Gastroesophageal sphincter (tissue), 4 donors: ENCODE measurements around the gene SOAT1. TPM values are rescaled to one million over a fixed set of nuclear protein-coding genes. Genes with fewer than 3 reads are reported as not detected.
A peak's percentile ranks its signal among the peaks of the same experiment; 100 is the strongest.

ENCODE experiments used
- ATAC-seq: fragments of 150-250 bp; one replicate; pipeline ENCODE4 v1.9.1; 2016; ENCODE audit warnings: mild to moderate bottlenecking, moderate library complexity
- H3K27ac ChIP-seq, 4 donors: fragments of 200-600 bp; sonication (generic) in 3 of 4; 1 replicate in 3 of 4; 2 replicates in 1 of 4; pipeline ENCODE4 v1.5.1; 2016 to 2019
- H3K27me3 ChIP-seq: fragments of 200-600 bp; sonication (generic); one replicate; pipeline ENCODE4 v1.5.1; 2019
- H3K36me3 ChIP-seq, 2 donors: fragments of 200-600 bp; sonication (generic); one replicate each; pipeline ENCODE4 v1.5.1; 2019; ENCODE audit warnings: control low read depth in 1 of 2
- H3K4me1 ChIP-seq, 3 donors: fragments of 200-600 bp; sonication (generic); 1 replicate in 2 of 3; 2 replicates in 1 of 3; pipeline ENCODE4 v1.5.1; 2016 to 2019; ENCODE audit warnings: control low read depth in 2 of 3
- H3K4me3 ChIP-seq, 2 donors: fragments of 200-600 bp; sonication (generic); one replicate each; pipeline ENCODE4 v1.5.1; 2019; ENCODE audit warnings: mild to moderate bottlenecking in 1 of 2, moderate library complexity in 1 of 2
- H3K9me3 ChIP-seq, 3 donors: fragments of 200-600 bp; sonication (generic); one replicate each; pipeline ENCODE4 v1.5.1; 2017 to 2019; ENCODE audit warnings: control low read depth in 2 of 3
- CTCF ChIP-seq, 4 experiments: fragments of 200-600 bp in 2 of 4; fragments of 450-650 bp in 2 of 4; sonication (generic) in 1 of 4; IDR thresholded peaks; one replicate each; pipeline ENCODE4 v1.5.1; 2017 to 2019; ENCODE audit warnings: antibody characterized with exemption in 4 of 4, mild to moderate bottlenecking in 2 of 4, moderate library complexity in 2 of 4
- EP300 ChIP-seq: sonication (generic); formaldehyde crosslinking; IDR thresholded peaks from one replicate; pipeline ENCODE4 v1.6.1; 2017; ENCODE audit warnings: antibody characterized with exemption, mild to moderate bottlenecking
- POLR2A ChIP-seq, 2 donors: fragments of 450-650 bp; IDR thresholded peaks; one replicate each; pipeline ENCODE4 v1.6.1; 2017; ENCODE audit warnings: antibody characterized with exemption in 2 of 2, mild to moderate bottlenecking in 2 of 2, moderate library complexity in 1 of 2
- POLR2AphosphoS5 ChIP-seq: sonication (generic); formaldehyde crosslinking; IDR thresholded peaks from one replicate; pipeline ENCODE4 v1.6.1; 2017; ENCODE audit warnings: antibody characterized with exemption
- WGBS, 2 donors: methylation state at CpG; one replicate each; pipeline ENCODE4 v1.1.5; 2018; ENCODE audit warnings: low coverage in 1 of 2; 5-methylcytosine and 5-hydroxymethylcytosine counted together
- total RNA-seq, 4 donors: library from RNA; depleted of rRNA; stranded (reverse); fragments of >200 nt; gene quantifications; one replicate each; pipeline ENCODE4 v1.1.0, GENCODE V29; 2016

SOAT1 gene
- total RNA-seq, 4 donors from 2014 or later: 11.2 to 17.8 (median 12.9) TPM

- no peak for ATAC-seq
- TF ChIP-seq CTCF (IDR thresholded peaks at IDR 0.05) (no peak), POLR2A (IDR thresholded peaks at IDR 0.05) (no peak), EP300 (no peak), POLR2AphosphoS5 (no peak)
- Histone ChIP-seq H3K36me3 (no peaks in the 10 kb centered on the region), H3K9me3 (peaks cover 0 to 11% (median 0%) of the 10 kb centered on the region in 3 donors), H3K27me3 (no peaks in the 10 kb centered on the region), H3K4me3 (no peak overlapping the region), H3K4me1 (no peaks in the 10 kb centered on the region), H3K27ac (no peak overlapping the region)
- WGBS, 2 donors: 95% methylated on average over 3 of the region's 5 CpGs; no CpG with 5 or more reads in 1 of the 2 donors
Observed at GRCh38 chr1:179278920-179279319, 14.7 kb upstream of the SOAT1 start.

GRCh38 chr1:179283992-179284391 lies 9.6 kb upstream of the SOAT1 start:
- TF ChIP-seq POLR2A (IDR thresholded peaks at IDR 0.05) (no peak), POLR2AphosphoS5 (no peak), EP300 (no peak), CTCF (IDR thresholded peaks at IDR 0.05) (no peak)
- Histone ChIP-seq H3K4me3 (no peak overlapping the region), H3K4me1 (no peaks in the 10 kb centered on the region), H3K27ac (no peak overlapping the region), H3K36me3 (no peaks in the 10 kb centered on the region), H3K27me3 (no peaks in the 10 kb centered on the region), H3K9me3 (peaks cover 0 to 8% (median 0%) of the 10 kb centered on the region in 3 donors)
- 69 to 81% methylated on average over 2 of the region's 2 CpGs for WGBS, 2 donors
- ATAC-seq: no peak

GRCh38 chr1:179287946-179288345 lies 5.7 kb upstream of the SOAT1 start:
- 76 to 84% methylated on average over 3 to 6 of the region's 6 CpGs for WGBS, 2 donors
- Histone ChIP-seq H3K4me3 (no peak overlapping the region), H3K27ac (no peak overlapping the region), H3K9me3 (no peaks in the 10 kb centered on the region), H3K4me1 (peaks cover 0 to 7% (median 4%) of the 10 kb centered on the region in 3 donors), H3K36me3 (no peaks in the 10 kb centered on the region), H3K27me3 (no peaks in the 10 kb centered on the region)
- TF ChIP-seq POLR2AphosphoS5 (no peak), EP300 (no peak), POLR2A (IDR thresholded peaks at IDR 0.05) (no peak), CTCF (IDR thresholded peaks at IDR 0.05) (no peak)
- ATAC-seq: no peak

- no peak for TF ChIP-seq CTCF (IDR thresholded peaks at IDR 0.05)
- TF ChIP-seq EP300: no peak
- no peak for TF ChIP-seq POLR2A (IDR thresholded peaks at IDR 0.05)
- no peak for TF ChIP-seq POLR2AphosphoS5
- ATAC-seq: no peak
- Histone ChIP-seq H3K4me1 (peaks cover 0 to 11% (median 6%) of the 10 kb centered on the region in 3 donors), H3K27me3 (no peaks in the 10 kb centered on the region), H3K27ac (no peak overlapping the region), H3K4me3 (no peak overlapping the region), H3K9me3 (no peaks in the 10 kb centered on the region), H3K36me3 (no peaks in the 10 kb centered on the region)
- 78 to 83% methylated on average over 1 to 2 of the region's 2 CpGs for WGBS, 2 donors
Observed at GRCh38 chr1:179288977-179289376, 4.6 kb upstream of the SOAT1 start.

- ATAC-seq: no peak
- peaks cover 0 to 27% (median 11%) of the 10 kb centered on the region in 3 donors for H3K4me1 ChIP-seq
- H3K9me3 ChIP-seq: no peaks in the 10 kb centered on the region
- peak overlapping the region in 1 of 2 donors; percentile 65 for H3K4me3 ChIP-seq
- no peaks in the 10 kb centered on the region for H3K36me3 ChIP-seq
- H3K27me3 ChIP-seq: no peaks in the 10 kb centered on the region
- WGBS, 2 donors: 100% methylated on average over 1 to 2 of the region's 2 CpGs
- TF ChIP-seq CTCF (IDR thresholded peaks at IDR 0.05): no peak
- no peak for TF ChIP-seq EP300
- no peak for TF ChIP-seq POLR2A (IDR thresholded peaks at IDR 0.05)
- TF ChIP-seq POLR2AphosphoS5: no peak
- H3K27ac ChIP-seq: peak overlapping the region in 2 of 4 donors; percentile 21 to 97
Observed at GRCh38 chr1:179295164-179295755, 1.7 kb downstream of the SOAT1 start.
